GM06990 (cell line): ENCODE data around the gene REXO4.

Experiments used
- DNase-seq: peaks from one replicate; pipeline ENCODE4 v3.0.0-alpha.2; 2011; ENCODE audit not compliant: insufficient read length; ENCODE audit errors: extremely low read depth
- H3K27me3 ChIP-seq: replicated peaks from 2 replicates; pipeline ENCODE4 v1.6.0; 2011; ENCODE audit warnings: low read length; ENCODE audit not compliant: control insufficient read depth, insufficient read depth
- H3K36me3 ChIP-seq: 2 replicates; pipeline ENCODE4 v1.5.1; 2011; ENCODE audit warnings: low read length; ENCODE audit not compliant: control insufficient read depth, insufficient read depth
- H3K4me3 ChIP-seq: replicated peaks from 2 replicates; pipeline ENCODE4 v1.5.1; 2011; ENCODE audit warnings: low read depth, mild to moderate bottlenecking, control low read depth, low read length
- CTCF ChIP-seq: IDR thresholded peaks from 2 replicates; pipeline ENCODE4 v1.5.1; 2011; ENCODE audit warnings: low read length, control low read depth, mild to moderate bottlenecking, inconsistent platforms; ENCODE audit not compliant: insufficient read depth, poor library complexity, severe bottlenecking

Gene REXO4

GRCh38 chr9:133368249-133368881, 49.4 kb downstream of the REXO4 start:
- no peak for DNase-seq
- H3K4me3 ChIP-seq = no peak overlapping the region
- peaks cover 58% of the 10 kb centered on the region for H3K36me3 ChIP-seq
- no peaks in the 10 kb centered on the region for H3K27me3 ChIP-seq
- TF ChIP-seq CTCF = no peak

GRCh38 chr9:133367778-133368177, 50.0 kb downstream of the REXO4 start:
- TF ChIP-seq CTCF = no peak
- Histone ChIP-seq H3K27me3 (no peaks in the 10 kb centered on the region), H3K36me3 (peaks cover 61% of the 10 kb centered on the region), H3K4me3 (no peak overlapping the region)
- no peak for DNase-seq

- H3K4me3 ChIP-seq = no peak overlapping the region
- peaks cover 61% of the 10 kb centered on the region for H3K36me3 ChIP-seq
- TF ChIP-seq CTCF = no peak
- no peak for DNase-seq
- H3K27me3 ChIP-seq = no peaks in the 10 kb centered on the region
Measured at GRCh38 chr9:133367221-133367620, 50.6 kb downstream of the REXO4 start.

DNA sequence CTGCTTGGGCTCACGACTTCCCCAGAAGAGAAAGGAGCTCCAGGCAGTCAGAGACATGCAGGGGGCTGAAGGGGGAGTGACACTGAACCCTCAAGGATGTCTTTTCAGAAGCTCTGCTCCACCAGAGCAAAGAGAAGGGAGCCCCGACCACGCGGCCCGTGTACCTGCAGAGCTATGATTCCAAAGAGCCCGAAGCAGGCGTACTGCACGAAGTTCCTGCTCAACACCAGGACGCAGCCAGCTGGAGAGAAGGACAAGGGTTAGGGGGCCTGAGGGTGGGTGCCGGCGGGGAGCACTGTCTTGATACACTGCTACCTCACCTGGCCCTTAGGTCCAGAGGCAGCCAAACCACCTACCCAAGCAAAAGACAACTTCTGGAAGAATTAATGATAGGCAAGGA, 51.4 kb downstream of the REXO4 start:
- TF ChIP-seq CTCF = no peak
- Histone ChIP-seq H3K27me3 (no peaks in the 10 kb centered on the region), H3K4me3 (no peak overlapping the region), H3K36me3 (peaks cover 66% of the 10 kb centered on the region)
- DNase-seq = no peak

- DNase-seq = no peak
- no peak overlapping the region for H3K4me3 ChIP-seq
- H3K27me3 ChIP-seq = no peaks in the 10 kb centered on the region
- H3K36me3 ChIP-seq = peaks cover 55% of the 10 kb centered on the region
- no peak for TF ChIP-seq CTCF
Measured at GRCh38 chr9:133362359-133363044, 55.3 kb downstream of the REXO4 start.
